Endodermal cell (in vitro differentiated cells): ENCODE results near the gene GYG1. TPM values are rescaled to one million over a fixed set of nuclear protein-coding genes. Genes with fewer than 3 reads are reported as not detected.

ENCODE experiments used
- DNase-seq: peaks from one replicate; pipeline ENCODE4 v3.0.0-alpha.2; 2017
- H3K27ac ChIP-seq: 2 replicates; pipeline ENCODE4 v1.5.1; 2013; ENCODE audit warnings: mild to moderate bottlenecking, low read depth, low read length, moderate library complexity
- H3K27me3 ChIP-seq: 2 replicates; pipeline ENCODE4 v1.6.1; 2013; ENCODE audit warnings: mild to moderate bottlenecking, low read length, moderate library complexity; ENCODE audit not compliant: insufficient read depth, control insufficient read depth, poor library complexity, severe bottlenecking
- H3K36me3 ChIP-seq: 2 replicates; pipeline ENCODE4 v1.7.0; 2013; ENCODE audit warnings: mild to moderate bottlenecking, low read length, moderate library complexity; ENCODE audit not compliant: control insufficient read depth, insufficient read depth
- H3K4me1 ChIP-seq: one replicate; pipeline ENCODE4 v1.7.0; 2013; ENCODE audit warnings: low read length; ENCODE audit not compliant: control insufficient read depth, insufficient read depth
- H3K4me3 ChIP-seq: 2 replicates; pipeline ENCODE4 v1.5.1; 2013; ENCODE audit warnings: mild to moderate bottlenecking, low read length, moderate library complexity
- H3K9ac ChIP-seq: 2 replicates; pipeline ENCODE4 v1.6.1; 2013; ENCODE audit warnings: mild to moderate bottlenecking, low read length, moderate library complexity; ENCODE audit not compliant: poor library complexity, severe bottlenecking; ENCODE audit errors: extremely low read depth
- H3K9me3 ChIP-seq: 2 replicates; pipeline ENCODE4 v1.6.1; 2013; ENCODE audit warnings: mild to moderate bottlenecking, low read length, moderate library complexity; ENCODE audit not compliant: control insufficient read depth
- H3K27ac Mint-ChIP-seq: 2 replicates; pipeline ENCODE4 v1.8.0; 2020; ENCODE audit warnings: mixed read lengths
- H3K27me3 Mint-ChIP-seq: 2 replicates; pipeline ENCODE4 v1.8.0; 2021; ENCODE audit warnings: mild to moderate bottlenecking, mixed read lengths; ENCODE audit not compliant: insufficient read depth
- H3K36me3 Mint-ChIP-seq: 2 replicates; pipeline ENCODE4 v1.8.0; 2020; ENCODE audit warnings: low read depth, mixed read lengths
- H3K4me1 Mint-ChIP-seq: 2 replicates; pipeline ENCODE4 v1.8.0; 2020; ENCODE audit warnings: mixed read lengths
- H3K4me3 Mint-ChIP-seq: 2 replicates; pipeline ENCODE4 v1.8.0; 2020; ENCODE audit warnings: mild to moderate bottlenecking, moderate library complexity, mixed read lengths
- H3K9me3 Mint-ChIP-seq: 2 replicates; pipeline ENCODE4 v1.8.0; 2020; ENCODE audit warnings: mild to moderate bottlenecking, mixed read lengths
- WGBS, 2 experiments: methylation state at CpG; one replicate each; pipeline versions ENCODE4 v1.1.5 to v1.1.7; 2013; ENCODE audit warnings: missing lambda C conversion rate in 2 of 2, mixed read lengths in 1 of 2; ENCODE audit not compliant: insufficient coverage in 1 of 2, insufficient read length in 1 of 2; 5-methylcytosine and 5-hydroxymethylcytosine counted together
- total RNA-seq, 2 donors: library from RNA; stranded (reverse); fragmentation: NEBNext Ultra II Directional in 1 of 2; extraction: Animal tissue kit (Norgen Biotek cat#: 25700) in 1 of 2; gene quantifications; 2 replicates in 1 of 2; 3 replicates in 1 of 2; pipeline ENCODE4 v1.2.1, GENCODE V29; 2021
- TF ChIP-seq, protein P1 (sequence below): fragments of 200-600 bp; sonication (generic); conservative IDR thresholded peaks from 2 replicates; pipeline ENCODE4 v1.5.0; 2021; ENCODE audit warnings: antibody characterized with exemption, mild to moderate bottlenecking

The GYG1 gene
- total RNA-seq, 2 donors from 2014 or later, result 22.2 to 30.6 TPM

DNA sequence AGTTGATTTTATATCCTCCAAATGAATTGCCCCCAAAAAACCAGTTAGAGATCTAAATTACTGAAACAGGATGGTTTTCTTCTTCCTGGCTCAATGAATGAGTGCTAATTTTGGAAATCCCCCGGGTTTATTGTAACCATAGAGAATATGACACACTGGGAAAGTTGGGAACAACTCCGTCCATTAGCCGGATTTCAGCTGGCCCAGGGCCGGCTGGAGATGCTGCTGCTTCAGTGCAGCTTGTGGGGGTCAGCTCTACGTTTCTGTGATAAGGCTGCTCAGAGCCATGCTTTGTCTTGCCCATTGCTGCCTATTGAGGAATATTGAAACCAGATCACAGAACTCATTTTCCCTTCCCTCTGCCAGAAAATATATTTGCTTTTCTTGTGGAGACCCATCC lies 20.3 kb downstream of the GYG1 start:
- Histone ChIP-seq H3K27me3 (no peaks in the 10 kb centered on the region), H3K4me1 (no peaks in the 10 kb centered on the region), H3K27ac (no peak overlapping the region), H3K4me3 (no peak overlapping the region), H3K9me3 (no peaks in the 10 kb centered on the region), H3K36me3 (peaks cover 9% of the 10 kb centered on the region), H3K9ac (no peak overlapping the region)
- no peaks in the 10 kb centered on the region for H3K27me3 Mint-ChIP-seq
- TF ChIP-seq, protein P1, sequence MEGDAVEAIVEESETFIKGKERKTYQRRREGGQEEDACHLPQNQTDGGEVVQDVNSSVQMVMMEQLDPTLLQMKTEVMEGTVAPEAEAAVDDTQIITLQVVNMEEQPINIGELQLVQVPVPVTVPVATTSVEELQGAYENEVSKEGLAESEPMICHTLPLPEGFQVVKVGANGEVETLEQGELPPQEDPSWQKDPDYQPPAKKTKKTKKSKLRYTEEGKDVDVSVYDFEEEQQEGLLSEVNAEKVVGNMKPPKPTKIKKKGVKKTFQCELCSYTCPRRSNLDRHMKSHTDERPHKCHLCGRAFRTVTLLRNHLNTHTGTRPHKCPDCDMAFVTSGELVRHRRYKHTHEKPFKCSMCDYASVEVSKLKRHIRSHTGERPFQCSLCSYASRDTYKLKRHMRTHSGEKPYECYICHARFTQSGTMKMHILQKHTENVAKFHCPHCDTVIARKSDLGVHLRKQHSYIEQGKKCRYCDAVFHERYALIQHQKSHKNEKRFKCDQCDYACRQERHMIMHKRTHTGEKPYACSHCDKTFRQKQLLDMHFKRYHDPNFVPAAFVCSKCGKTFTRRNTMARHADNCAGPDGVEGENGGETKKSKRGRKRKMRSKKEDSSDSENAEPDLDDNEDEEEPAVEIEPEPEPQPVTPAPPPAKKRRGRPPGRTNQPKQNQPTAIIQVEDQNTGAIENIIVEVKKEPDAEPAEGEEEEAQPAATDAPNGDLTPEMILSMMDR, result no peak
- no peak overlapping the region for H3K4me3 Mint-ChIP-seq
- no peak overlapping the region for H3K27ac Mint-ChIP-seq
- no peaks in the 10 kb centered on the region for H3K9me3 Mint-ChIP-seq
- H3K36me3 Mint-ChIP-seq, result peaks cover 41% of the 10 kb centered on the region
- no peak for DNase-seq
- peaks cover 4% of the 10 kb centered on the region for H3K4me1 Mint-ChIP-seq
- 91 to 95% methylated on average over 3 to 5 of the region's 5 CpGs for WGBS, 2 experiments

DNA sequence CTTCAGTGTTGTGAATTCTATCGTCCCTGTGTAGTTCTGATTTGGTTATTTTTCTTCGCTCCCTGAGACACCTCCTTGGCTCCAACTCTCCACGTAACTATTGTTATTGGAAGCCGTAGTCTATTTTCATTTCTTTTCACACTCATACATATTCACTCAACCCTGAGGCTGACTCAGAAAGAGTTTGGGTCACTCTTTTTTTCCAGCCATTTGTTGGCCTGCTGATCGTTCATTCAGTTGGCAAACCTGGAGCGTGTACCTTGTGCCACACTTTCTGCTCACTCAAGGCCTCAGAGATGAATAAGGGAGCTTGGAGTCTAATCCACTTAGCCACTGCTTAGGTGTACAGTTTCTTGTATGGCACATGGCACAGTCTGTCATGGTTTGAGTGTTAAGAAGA lies 22.4 kb downstream of the GYG1 start:
- peaks cover 39% of the 10 kb centered on the region for H3K36me3 Mint-ChIP-seq
- 91 to 93% methylated on average over 4 to 6 of the region's 6 CpGs for WGBS, 2 experiments
- no peak for DNase-seq
- H3K27ac ChIP-seq, result no peak overlapping the region
- H3K4me3 Mint-ChIP-seq, result no peak overlapping the region
- TF ChIP-seq, protein P1, result no peak
- no peak overlapping the region for H3K27ac Mint-ChIP-seq
- H3K36me3 ChIP-seq, result peaks cover 9% of the 10 kb centered on the region
- no peaks in the 10 kb centered on the region for H3K27me3 Mint-ChIP-seq
- H3K9me3 Mint-ChIP-seq, result no peaks in the 10 kb centered on the region
- no peak overlapping the region for H3K4me3 ChIP-seq
- no peaks in the 10 kb centered on the region for H3K4me1 ChIP-seq
- H3K4me1 Mint-ChIP-seq, result peaks cover 4% of the 10 kb centered on the region
- H3K27me3 ChIP-seq, result no peaks in the 10 kb centered on the region
- no peak overlapping the region for H3K9ac ChIP-seq
- H3K9me3 ChIP-seq, result no peaks in the 10 kb centered on the region

DNA sequence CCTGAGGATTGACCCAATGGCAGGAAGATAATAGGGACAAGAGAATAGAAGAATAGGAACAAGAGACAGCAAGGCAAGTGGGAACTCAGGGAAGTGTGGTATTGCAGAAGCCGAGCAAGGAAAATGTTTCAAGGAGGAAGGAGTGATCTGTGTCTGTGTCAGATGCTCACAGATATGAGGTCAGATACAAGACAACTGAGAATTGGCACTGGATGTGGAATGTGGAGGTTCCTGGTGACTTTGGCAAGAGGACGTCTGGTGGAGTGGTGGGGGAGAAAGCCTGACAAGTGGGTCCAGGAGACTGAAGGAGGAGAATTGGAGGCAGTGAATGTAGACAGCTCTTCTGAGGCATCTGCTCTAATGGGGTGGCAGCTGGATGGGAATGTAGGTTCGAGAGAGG lies 24.1 kb downstream of the GYG1 start:
- Mint-ChIP-seq H3K4me1 (no peaks in the 10 kb centered on the region), H3K27ac (no peak overlapping the region), H3K27me3 (no peaks in the 10 kb centered on the region), H3K9me3 (no peaks in the 10 kb centered on the region), H3K4me3 (no peak overlapping the region), H3K36me3 (peaks cover 30% of the 10 kb centered on the region)
- DNase-seq, result no peak
- Histone ChIP-seq H3K27me3 (no peaks in the 10 kb centered on the region), H3K9ac (no peak overlapping the region), H3K4me1 (no peaks in the 10 kb centered on the region), H3K27ac (no peak overlapping the region), H3K4me3 (no peak overlapping the region), H3K36me3 (no peaks in the 10 kb centered on the region), H3K9me3 (no peaks in the 10 kb centered on the region)
- TF ChIP-seq, protein P1, result no peak
- 78 to 96% methylated on average over 2 to 3 of the region's 3 CpGs for WGBS, 2 experiments
